IMR-90 (cell line): ENCODE measurements around the gene ANKH. TPM values are rescaled to one million over a fixed set of nuclear protein-coding genes. Genes with fewer than 3 reads are reported as not detected.

Source experiments
- ATAC-seq: fragments of 200-7000 bp; cut with Tn5 transposase; 2 replicates; pipeline ENCODE4 v1.9.1; 2020; ENCODE audit warnings: low read depth, mild to moderate bottlenecking, moderate library complexity
- BruUV-seq: library from RNA; stranded (reverse); fragments of 400-500 nt; replicated peaks from 2 replicates; lab custom pipeline; 2021; lab: Mats Ljungman, UMichigan
- CTCF ChIA-PET: fragments of 300-600 bp; formaldehyde crosslinking; extraction: SDS; loops from one replicate; lab custom pipeline; 2021; ENCODE audit warnings: antibody characterized with exemption; lab: Yijun Ruan, JAX
- POLR2A ChIA-PET: fragments of 300-600 bp; sonication (Branson Sonifier 250); formaldehyde crosslinking; loops from one replicate; lab custom pipeline; 2022; ENCODE audit warnings: antibody characterized with exemption; ENCODE audit not compliant: unreplicated experiment; lab: Charles Lee
- DNase-seq: peaks from one replicate; pipeline ENCODE4 v3.0.0; 2013
- H2AFZ ChIP-seq: replicated peaks from 2 replicates; pipeline ENCODE3; 2013; ENCODE audit warnings: low read length, mild to moderate bottlenecking; ENCODE audit not compliant: poor library complexity
- H2AK5ac ChIP-seq: 2 replicates; pipeline ENCODE4 v1.6.1; 2013; ENCODE audit warnings: low read depth, low read length, inconsistent platforms
- H2AK9ac ChIP-seq: replicated peaks from 2 replicates; pipeline ENCODE3; 2013; ENCODE audit warnings: mild to moderate bottlenecking, low read depth, low read length, moderate library complexity; ENCODE audit not compliant: poor library complexity
- H2BK120ac ChIP-seq: 2 replicates; pipeline ENCODE4 v1.6.1; 2013; ENCODE audit warnings: low read depth, low read length, inconsistent platforms
- H2BK15ac ChIP-seq: 3 replicates; pipeline ENCODE4 v1.6.1; 2013; ENCODE audit warnings: low read depth, low read length, inconsistent platforms
- H2BK20ac ChIP-seq: 2 replicates; pipeline ENCODE4 v1.6.1; 2013; ENCODE audit warnings: low read depth, mild to moderate bottlenecking, inconsistent platforms, low read length, moderate library complexity
- H2BK5ac ChIP-seq: 2 replicates; pipeline ENCODE4 v1.6.1; 2013; ENCODE audit warnings: mild to moderate bottlenecking, low read depth, low read length, inconsistent platforms; ENCODE audit not compliant: poor library complexity, severe bottlenecking
- H3K14ac ChIP-seq: replicated peaks from 2 replicates; pipeline ENCODE4 v1.6.1; 2013; ENCODE audit warnings: low read depth, low read length, inconsistent platforms
- H3K18ac ChIP-seq: 2 replicates; pipeline ENCODE4 v1.6.1; 2013; ENCODE audit warnings: low read depth, low read length, control low read depth
- H3K23ac ChIP-seq: 2 replicates; pipeline ENCODE4 v1.6.1; 2013; ENCODE audit warnings: low read depth, low read length, inconsistent platforms
- H3K27ac ChIP-seq: 2 replicates; pipeline ENCODE4 v1.5.1; 2013; ENCODE audit warnings: mild to moderate bottlenecking, control low read depth, low read length; ENCODE audit not compliant: insufficient read depth
- H3K27me3 ChIP-seq: 2 replicates; pipeline ENCODE4 v1.6.1; 2013; ENCODE audit warnings: low read length; ENCODE audit not compliant: control insufficient read depth, insufficient read depth
- H3K36me3 ChIP-seq: 2 replicates; pipeline ENCODE4 v1.6.1; 2013; ENCODE audit warnings: low read length, mixed read lengths; ENCODE audit not compliant: control insufficient read depth, insufficient read depth
- H3K4ac ChIP-seq: 2 replicates; pipeline ENCODE4 v1.6.1; 2013; ENCODE audit warnings: low read depth, low read length, inconsistent platforms
- H3K4me1 ChIP-seq: 2 replicates; pipeline ENCODE4 v1.6.1; 2013; ENCODE audit warnings: low read length, mixed read lengths; ENCODE audit not compliant: control insufficient read depth, insufficient read depth
- H3K4me2 ChIP-seq: 2 replicates; pipeline ENCODE4 v1.6.1; 2013; ENCODE audit warnings: low read depth, mild to moderate bottlenecking, control low read depth, low read length, moderate library complexity
- H3K4me3 ChIP-seq: 2 replicates; pipeline ENCODE4 v1.5.1; 2013; ENCODE audit warnings: low read depth, mild to moderate bottlenecking, control low read depth, low read length, moderate library complexity; ENCODE audit not compliant: insufficient read depth
- H3K56ac ChIP-seq: 2 replicates; pipeline ENCODE4 v1.6.1; 2013; ENCODE audit warnings: low read length, inconsistent platforms; ENCODE audit not compliant: insufficient read depth; ENCODE audit errors: extremely low read depth
- H3K79me1 ChIP-seq, 2 experiments: 2 replicates each; pipeline ENCODE4 v1.6.1; 2013; ENCODE audit warnings: low read length in 2 of 2, inconsistent platforms in 1 of 2, low read depth in 1 of 2
- H3K9ac ChIP-seq: 2 replicates; pipeline ENCODE4 v1.6.1; 2013; ENCODE audit warnings: low read depth, low read length, control low read depth
- H3K9me1 ChIP-seq: 2 replicates; pipeline ENCODE4 v1.6.1; 2013; ENCODE audit warnings: low read length, inconsistent platforms; ENCODE audit not compliant: insufficient read depth
- H3K9me3 ChIP-seq: 2 replicates; pipeline ENCODE4 v1.6.1; 2013; ENCODE audit warnings: low read length; ENCODE audit not compliant: control insufficient read depth, insufficient read depth
- H4K20me1 ChIP-seq: 2 replicates; pipeline ENCODE4 v1.6.1; 2013; ENCODE audit warnings: low read length, inconsistent platforms; ENCODE audit not compliant: insufficient read depth
- H4K5ac ChIP-seq: 2 replicates; pipeline ENCODE4 v1.6.1; 2013; ENCODE audit warnings: mild to moderate bottlenecking, low read depth, low read length, control low read depth
- H4K8ac ChIP-seq, 2 experiments: 2 replicates each; pipeline ENCODE4 v1.6.1; 2013; ENCODE audit warnings: low read depth in 2 of 2, low read length in 2 of 2, control low read depth in 1 of 2, inconsistent platforms in 1 of 2
- H4K91ac ChIP-seq: 2 replicates; pipeline ENCODE4 v1.6.1; 2013; ENCODE audit warnings: low read depth, low read length, inconsistent platforms; ENCODE audit not compliant: insufficient read depth
- FOS ChIP-seq: fragments of 150-350 bp; IDR thresholded peaks from 2 replicates; pipeline ENCODE4 v1.6.1; 2016; ENCODE audit warnings: low read depth, low read length
- WGBS, 2 experiments: methylation state at CpG; one replicate each; pipeline versions ENCODE4 v1.1.5 to v1.1.7; 2013; ENCODE audit warnings: missing lambda C conversion rate in 2 of 2; ENCODE audit not compliant: insufficient read length in 1 of 2; ENCODE audit errors: extremely low coverage in 2 of 2; 5-methylcytosine and 5-hydroxymethylcytosine counted together
- dilution Hi-C: fragments of 300-500 bp; cut with HindIII; formaldehyde crosslinking; loops from one replicate; pipeline ENCODE4 v1.14.3; 2018; ENCODE audit warnings: low sequenced_read_pairs; ENCODE audit not compliant: unreplicated experiment
- in situ Hi-C: fragments of 300-500 bp; cut with MboI; formaldehyde crosslinking; loops from 3 replicates; pipeline ENCODE4 v1.14.3; 2019; ENCODE audit warnings: low sequenced_read_pairs, inconsistent platforms, mixed read lengths
- intact Hi-C: fragments of 100-400 bp; cut with micrococcal nuclease; formaldehyde crosslinking; loops from 2 replicates; pipeline ENCODE4 v1.10.0; 2022
- polyA plus RNA-seq, 3 experiments: library from polyadenylated mRNA; depleted of rRNA; stranded (reverse); fragments of >200 nt; gene quantifications; 2 replicates each; pipeline ENCODE4 v1.2.3, GENCODE V29; 2012; ENCODE audit warnings: low replicate concordance in 1 of 3
- total RNA-seq: library from RNA; depleted of rRNA; stranded (reverse); fragments of >200 nt; gene quantifications from 2 replicates; pipeline ENCODE4 v1.2.3, GENCODE V29; 2012

ANKH gene
- total and polyA plus RNA-seq, 2 of the 4 experiments (the other 2 are of a cell fraction) = 5.2 to 17.2 TPM

- DNase-seq = no peak
- Histone ChIP-seq H4K5ac (no peak overlapping the region), H3K36me3 (peaks cover 5% of the 10 kb centered on the region), H3K27me3 (no peaks in the 10 kb centered on the region), H3K23ac (no peak overlapping the region), H2BK15ac (no peak overlapping the region), H2AK9ac (no peak overlapping the region), H2AFZ (no peak overlapping the region), H3K4me1 (0 out of 2 replicates have a peak, but pooled peaks cover 2% of the 10 kb centered on the region), H4K20me1 (no peaks in the 10 kb centered on the region), H3K79me1 (no peaks in the 10 kb centered on the region), H2AK5ac (no peak overlapping the region), H3K9me3 (no peaks in the 10 kb centered on the region), H3K56ac (no peak overlapping the region), H2BK20ac (no peak overlapping the region), H2BK120ac (no peak overlapping the region), H3K4ac (no peak overlapping the region), H3K9me1 (peaks cover 2% of the 10 kb centered on the region; the same call in 1 of the 2 replicates), H2BK5ac (no peak overlapping the region), H3K4me2 (no peak overlapping the region), H3K4me3 (no peak overlapping the region), H4K91ac (no peak overlapping the region), H4K8ac (no peak overlapping the region), H3K9ac (no peak overlapping the region), H3K14ac (no peak overlapping the region), H3K18ac (no peak overlapping the region), H3K27ac (no peak overlapping the region)
- no peak for ATAC-seq
- intact Hi-C loops = no loop called here
- POLR2A ChIA-PET = no interaction called here
- no TSS peak for BruUV-seq
- no peak for TF ChIP-seq FOS
- WGBS, 2 experiments = 94% methylated on average over 3 of the region's 5 CpGs; no CpG with 5 or more reads in 1 of the 2 experiments
- dilution Hi-C loops = no loop called here
- in situ Hi-C loops = no loop called here
- CTCF ChIA-PET = no interaction called here
Observed at GRCh38 chr5:14750712-14751111, 120.9 kb downstream of the ANKH start.
